ENCODE data around the gene C10orf95. TPM values are rescaled to one million over a fixed set of nuclear protein-coding genes. Genes with fewer than 3 reads are reported as not detected.
A peak's percentile ranks its signal among the peaks of the same experiment; 100 is the strongest.

C10orf95 gene
- total and polyA plus RNA-seq, 10 of the 15 experiments (the other 5 are each of a cell fraction or from before 2014, with no cell fraction given) = 0.06 to 1.1 (median 0.31) TPM

GRCh38 chr10:102419269-102420180 lies 31.8 kb downstream of the C10orf95 start:
- peaks cover 0 to 2% of the 10 kb centered on the region in 2 experiments; a peak in 2 of 4 replicates for H3K36me3 ChIP-seq (ENCODE audit: control insufficient read depth in 2 of 2, insufficient read depth in 2 of 2, low read length in 1 of 2)
- peaks cover 18% of the 10 kb centered on the region for H3K4me1 ChIP-seq (ENCODE audit: control insufficient read depth, insufficient read depth, low read length)
- peak overlapping the region; percentile 100; the same call in 1 of the 2 replicates for H2AFZ ChIP-seq (ENCODE audit: control insufficient read depth, low read depth, low read length)
- ChIA-PET CTCF (interaction anchor here (0.7 to 5.6 kb wide), 10 partner anchors 11 to 189 kb away, joined by 3 to 90 read pairs (median 14); partner anchors contain the start of genes C10orf95, CUEDC2 and NFKB2), RAD21 (ENCODE audit: unreplicated experiment) (interaction anchor here (0.8 to 3.8 kb wide), 10 partner anchors 12 to 189 kb away, joined by 3 to 24 read pairs (median 8); partner anchors contain the start of gene CUEDC2), POLR2A (interaction anchor here (1.3 to 4.9 kb wide), 6 partner anchors 13 to 42 kb away, joined by 3 to 35 read pairs (median 20); partner anchors contain the start of genes C10orf95, CUEDC2 and NFKB2), SMC1A (ENCODE audit: uncharacterized antibody, unreplicated experiment) (interaction anchor here (0.8 to 4.2 kb wide), 8 partner anchors 8 to 41 kb away, joined by 3 to 42 read pairs (median 4); partner anchors contain the start of genes CUEDC2 and NFKB2)
- no peak overlapping the region for H3K9ac ChIP-seq (ENCODE audit: control insufficient read depth, insufficient read depth, low read length)
- peak overlapping the region; percentile 98 for H3K4me3 ChIP-seq
- FAIRE-seq = peak; percentile 44
- no peaks in the 10 kb centered on the region for H3K9me3 ChIP-seq (replicated peaks; ENCODE audit: control insufficient read depth, insufficient read depth, low read length)
- under 1% methylated on average over 31 of the region's 54 CpGs for WGBS (ENCODE audit: insufficient coverage, insufficient replicate concordance, low lambda C conversion rate, missing lambda C conversion rate)
- H3K79me2 ChIP-seq (ENCODE audit: control insufficient read depth, insufficient read depth, low read length) = peaks cover 7% of the 10 kb centered on the region
- BruUV-seq (replicated peaks) = no TSS peak
- H3K4me2 ChIP-seq (ENCODE audit: control insufficient read depth, insufficient read depth) = peak overlapping the region; percentile 95
- intact Hi-C loops (cut with micrococcal nuclease; ENCODE audit: unreplicated experiment) (no loop called here), in situ Hi-C loops (cut with MboI) (no loop called here)
- no peaks in the 10 kb centered on the region; a peak in 1 of 4 replicates for H3K27me3 ChIP-seq (replicated peaks in 1 of 2; ENCODE audit: control insufficient read depth in 2 of 2, insufficient read depth in 2 of 2, low read length in 1 of 2)
- H4K20me1 ChIP-seq (ENCODE audit: control insufficient read depth, insufficient read depth) = peaks cover 2% of the 10 kb centered on the region; the same call in 1 of the 2 replicates
- H3K27ac ChIP-seq (ENCODE audit: control insufficient read depth, insufficient read depth) = no peak overlapping the region
- ATAC-seq = no peak
- DNase-seq (ENCODE audit: low read depth, low spot score) = no peak
- TF ChIP-seq NRF1 (conservative IDR thresholded peaks at IDR 0.05; ENCODE audit: low read depth, low read length) (peak; percentile 67), REST (IDR thresholded peaks at IDR 0.05; ENCODE audit: low read depth, low read length) (peak; percentile 95), WRNIP1 (IDR thresholded peaks at IDR 0.05; ENCODE audit: borderline replicate concordance, low read depth, low read length) (no peak), RBBP5 (conservative IDR thresholded peaks at IDR 0.05) (no peak), MXI1 (IDR thresholded peaks at IDR 0.05; ENCODE audit: low read depth, low read length) (peak; percentile 29; the same call in 1 of the 2 replicates), BHLHE40 (IDR thresholded peaks at IDR 0.05; ENCODE audit: borderline replicate concordance in 1 of 2, low read depth in 2 of 2, low read length in 1 of 2) (0 out of 4 replicates have a peak, but pooled peaks of 1 of the 2 experiments have one; percentile 5), EGR1 (IDR thresholded peaks at IDR 0.05; ENCODE audit: borderline replicate concordance in 1 of 2, low read depth in 2 of 2, low read length in 2 of 2) (peak in 1 of 2 experiments; percentile 36; a peak in 1 of 3 replicates), ZNF622 (IDR thresholded peaks at IDR 0.05) (no peak), SIN3A (IDR thresholded peaks at IDR 0.05; ENCODE audit: low read depth, low read length) (peak; percentile 38; the same call in 1 of the 2 replicates)
- TF ChIP-seq, protein P1, sequence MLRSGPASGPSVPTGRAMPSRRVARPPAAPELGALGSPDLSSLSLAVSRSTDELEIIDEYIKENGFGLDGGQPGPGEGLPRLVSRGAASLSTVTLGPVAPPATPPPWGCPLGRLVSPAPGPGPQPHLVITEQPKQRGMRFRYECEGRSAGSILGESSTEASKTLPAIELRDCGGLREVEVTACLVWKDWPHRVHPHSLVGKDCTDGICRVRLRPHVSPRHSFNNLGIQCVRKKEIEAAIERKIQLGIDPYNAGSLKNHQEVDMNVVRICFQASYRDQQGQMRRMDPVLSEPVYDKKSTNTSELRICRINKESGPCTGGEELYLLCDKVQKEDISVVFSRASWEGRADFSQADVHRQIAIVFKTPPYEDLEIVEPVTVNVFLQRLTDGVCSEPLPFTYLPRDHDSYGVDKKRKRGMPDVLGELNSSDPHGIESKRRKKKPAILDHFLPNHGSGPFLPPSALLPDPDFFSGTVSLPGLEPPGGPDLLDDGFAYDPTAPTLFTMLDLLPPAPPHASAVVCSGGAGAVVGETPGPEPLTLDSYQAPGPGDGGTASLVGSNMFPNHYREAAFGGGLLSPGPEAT (IDR thresholded peaks at IDR 0.05; ENCODE audit: low read depth) = no peak
- TF ChIP-seq, protein P2, sequence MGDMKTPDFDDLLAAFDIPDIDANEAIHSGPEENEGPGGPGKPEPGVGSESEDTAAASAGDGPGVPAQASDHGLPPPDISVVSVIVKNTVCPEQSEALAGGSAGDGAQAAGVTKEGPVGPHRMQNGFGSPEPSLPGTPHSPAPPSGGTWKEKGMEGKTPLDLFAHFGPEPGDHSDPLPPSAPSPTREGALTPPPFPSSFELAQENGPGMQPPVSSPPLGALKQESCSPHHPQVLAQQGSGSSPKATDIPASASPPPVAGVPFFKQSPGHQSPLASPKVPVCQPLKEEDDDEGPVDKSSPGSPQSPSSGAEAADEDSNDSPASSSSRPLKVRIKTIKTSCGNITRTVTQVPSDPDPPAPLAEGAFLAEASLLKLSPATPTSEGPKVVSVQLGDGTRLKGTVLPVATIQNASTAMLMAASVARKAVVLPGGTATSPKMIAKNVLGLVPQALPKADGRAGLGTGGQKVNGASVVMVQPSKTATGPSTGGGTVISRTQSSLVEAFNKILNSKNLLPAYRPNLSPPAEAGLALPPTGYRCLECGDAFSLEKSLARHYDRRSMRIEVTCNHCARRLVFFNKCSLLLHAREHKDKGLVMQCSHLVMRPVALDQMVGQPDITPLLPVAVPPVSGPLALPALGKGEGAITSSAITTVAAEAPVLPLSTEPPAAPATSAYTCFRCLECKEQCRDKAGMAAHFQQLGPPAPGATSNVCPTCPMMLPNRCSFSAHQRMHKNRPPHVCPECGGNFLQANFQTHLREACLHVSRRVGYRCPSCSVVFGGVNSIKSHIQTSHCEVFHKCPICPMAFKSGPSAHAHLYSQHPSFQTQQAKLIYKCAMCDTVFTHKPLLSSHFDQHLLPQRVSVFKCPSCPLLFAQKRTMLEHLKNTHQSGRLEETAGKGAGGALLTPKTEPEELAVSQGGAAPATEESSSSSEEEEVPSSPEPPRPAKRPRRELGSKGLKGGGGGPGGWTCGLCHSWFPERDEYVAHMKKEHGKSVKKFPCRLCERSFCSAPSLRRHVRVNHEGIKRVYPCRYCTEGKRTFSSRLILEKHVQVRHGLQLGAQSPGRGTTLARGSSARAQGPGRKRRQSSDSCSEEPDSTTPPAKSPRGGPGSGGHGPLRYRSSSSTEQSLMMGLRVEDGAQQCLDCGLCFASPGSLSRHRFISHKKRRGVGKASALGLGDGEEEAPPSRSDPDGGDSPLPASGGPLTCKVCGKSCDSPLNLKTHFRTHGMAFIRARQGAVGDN (IDR thresholded peaks at IDR 0.05) = no peak
